Glutamatergic neuron (in vitro differentiated cells): ENCODE measurements around the gene ALMS1. TPM values are rescaled to one million over a fixed set of nuclear protein-coding genes. Genes with fewer than 3 reads are reported as not detected.

Source experiments
- DNase-seq: peaks from one replicate; pipeline ENCODE4 v3.0.0; 2022
- H3K27ac Mint-ChIP-seq: one replicate; pipeline ENCODE4 v1.8.0; 2020; ENCODE audit warnings: mild to moderate bottlenecking, mixed read lengths, inconsistent platforms; ENCODE audit not compliant: unreplicated experiment
- H3K27me3 Mint-ChIP-seq: one replicate; pipeline ENCODE4 v1.8.0; 2020; ENCODE audit warnings: mild to moderate bottlenecking, moderate library complexity, mixed read lengths, inconsistent platforms; ENCODE audit not compliant: unreplicated experiment
- H3K36me3 Mint-ChIP-seq: one replicate; pipeline ENCODE4 v1.8.0; 2020; ENCODE audit warnings: mild to moderate bottlenecking, mixed read lengths, inconsistent platforms; ENCODE audit not compliant: unreplicated experiment
- H3K4me1 Mint-ChIP-seq: one replicate; pipeline ENCODE4 v1.8.0; 2020; ENCODE audit warnings: mild to moderate bottlenecking, low read depth, mixed read lengths, inconsistent platforms; ENCODE audit not compliant: unreplicated experiment
- H3K4me3 Mint-ChIP-seq: one replicate; pipeline ENCODE4 v1.8.0; 2020; ENCODE audit warnings: mild to moderate bottlenecking, mixed read lengths, inconsistent platforms; ENCODE audit not compliant: unreplicated experiment
- H3K9me3 Mint-ChIP-seq: one replicate; pipeline ENCODE4 v1.8.0; 2020; ENCODE audit warnings: mild to moderate bottlenecking, moderate library complexity, mixed read lengths, inconsistent platforms; ENCODE audit not compliant: unreplicated experiment
- CTCF ChIP-seq: fragments of 200-600 bp; sonication (generic); IDR thresholded peaks from one replicate; pipeline ENCODE4 v1.5.0; 2021; ENCODE audit not compliant: partially characterized antibody, unreplicated experiment
- total RNA-seq: library from RNA; stranded (reverse); fragmentation: NEBNext Ultra II Directional; extraction: Animal tissue kit (Norgen Biotek cat#: 25700); gene quantifications from one replicate; pipeline ENCODE4 v1.2.1, GENCODE V29; 2021; ENCODE audit not compliant: unreplicated experiment

The ALMS1 gene
- total RNA-seq, 1 donor from 2014 or later: 50.5 TPM

GRCh38 chr2:73436019-73436418 lies 50.4 kb downstream of the ALMS1 start:
- Mint-ChIP-seq H3K27ac (no peak overlapping the region), H3K27me3 (no peaks in the 10 kb centered on the region), H3K9me3 (no peaks in the 10 kb centered on the region), H3K4me1 (no peaks in the 10 kb centered on the region), H3K4me3 (no peak overlapping the region), H3K36me3 (no peaks in the 10 kb centered on the region)
- DNase-seq: no peak
- TF ChIP-seq CTCF: no peak

GRCh38 chr2:73444202-73444601 lies 58.6 kb downstream of the ALMS1 start:
- Mint-ChIP-seq H3K36me3 (no peaks in the 10 kb centered on the region), H3K4me1 (no peaks in the 10 kb centered on the region), H3K27me3 (no peaks in the 10 kb centered on the region), H3K9me3 (no peaks in the 10 kb centered on the region), H3K27ac (no peak overlapping the region), H3K4me3 (no peak overlapping the region)
- TF ChIP-seq CTCF: no peak
- no peak for DNase-seq

- no peak overlapping the region for H3K27ac Mint-ChIP-seq
- no peaks in the 10 kb centered on the region for H3K27me3 Mint-ChIP-seq
- H3K4me1 Mint-ChIP-seq: no peaks in the 10 kb centered on the region
- H3K9me3 Mint-ChIP-seq: no peaks in the 10 kb centered on the region
- H3K36me3 Mint-ChIP-seq: peaks cover 11% of the 10 kb centered on the region
- no peak overlapping the region for H3K4me3 Mint-ChIP-seq
- no peak for TF ChIP-seq CTCF
- no peak for DNase-seq
Measured at GRCh38 chr2:73448856-73449255, 63.2 kb downstream of the ALMS1 start.

GRCh38 chr2:73449404-73449803 lies 63.8 kb downstream of the ALMS1 start:
- TF ChIP-seq CTCF: no peak
- no peaks in the 10 kb centered on the region for H3K9me3 Mint-ChIP-seq
- no peak overlapping the region for H3K27ac Mint-ChIP-seq
- no peak for DNase-seq
- no peaks in the 10 kb centered on the region for H3K4me1 Mint-ChIP-seq
- peaks cover 11% of the 10 kb centered on the region for H3K36me3 Mint-ChIP-seq
- no peak overlapping the region for H3K4me3 Mint-ChIP-seq
- no peaks in the 10 kb centered on the region for H3K27me3 Mint-ChIP-seq

- DNase-seq: no peak
- Mint-ChIP-seq H3K27ac (no peak overlapping the region), H3K36me3 (peaks cover 11% of the 10 kb centered on the region), H3K4me3 (no peak overlapping the region), H3K9me3 (no peaks in the 10 kb centered on the region), H3K4me1 (no peaks in the 10 kb centered on the region), H3K27me3 (no peaks in the 10 kb centered on the region)
- no peak for TF ChIP-seq CTCF
Measured at GRCh38 chr2:73451263-73451972, 65.8 kb downstream of the ALMS1 start.
